Skin epidermis (tissue), 12 donors: ENCODE measurements around the gene CNOT2.
A peak's percentile ranks its signal among the peaks of the same experiment; 100 is the strongest.
"Not testable (repeated sequence)": the region's sequence is repeated elsewhere in the genome, so short reads cannot be mapped to it uniquely, and the experiment has no call there.

ENCODE experiments used
- H3K27ac ChIP-seq, 21 experiments: fragments of 200-600 bp; sonication (generic) in 11 of 21; one replicate each; pipeline ENCODE4 v1.5.0; 2020; ENCODE audit warnings: mild to moderate bottlenecking in 3 of 21, inconsistent platforms in 2 of 21, moderate library complexity in 2 of 21
- H3K4me3 ChIP-seq, 7 experiments: fragments of 200-600 bp; sonication (generic) in 2 of 7; one replicate each; pipeline ENCODE4 v1.5.0; 2020; ENCODE audit warnings: inconsistent platforms in 2 of 7, mild to moderate bottlenecking in 2 of 7, moderate library complexity in 1 of 7

CNOT2 gene

GRCh38 chr12:70288817-70289216 is 45.6 kb downstream of the CNOT2 start:
- H3K27ac ChIP-seq = no peak overlapping the region
- H3K4me3 ChIP-seq = no peak overlapping the region

DNA sequence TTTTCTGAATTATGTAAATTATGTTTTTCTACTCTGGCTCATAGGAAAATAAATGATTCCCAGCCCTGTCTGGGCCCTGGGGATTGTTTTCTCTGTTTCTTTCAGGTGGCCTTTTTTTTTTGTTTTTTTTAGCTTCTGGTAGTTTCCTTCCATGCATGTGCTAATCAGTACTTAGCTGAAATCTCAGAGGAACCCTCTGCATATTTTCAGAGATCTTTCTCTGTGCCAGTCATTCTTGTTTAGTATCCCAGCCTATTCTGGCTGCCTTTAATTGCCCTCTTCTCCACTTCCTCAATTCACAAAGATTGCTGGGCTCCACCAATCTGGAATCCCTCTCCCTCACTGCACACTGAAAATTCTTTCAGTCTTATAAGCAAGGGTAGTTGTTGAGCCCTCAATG is 46.9 kb downstream of the CNOT2 start:
- Histone ChIP-seq H3K4me3 (no peak overlapping the region), H3K27ac (no peak overlapping the region)

DNA sequence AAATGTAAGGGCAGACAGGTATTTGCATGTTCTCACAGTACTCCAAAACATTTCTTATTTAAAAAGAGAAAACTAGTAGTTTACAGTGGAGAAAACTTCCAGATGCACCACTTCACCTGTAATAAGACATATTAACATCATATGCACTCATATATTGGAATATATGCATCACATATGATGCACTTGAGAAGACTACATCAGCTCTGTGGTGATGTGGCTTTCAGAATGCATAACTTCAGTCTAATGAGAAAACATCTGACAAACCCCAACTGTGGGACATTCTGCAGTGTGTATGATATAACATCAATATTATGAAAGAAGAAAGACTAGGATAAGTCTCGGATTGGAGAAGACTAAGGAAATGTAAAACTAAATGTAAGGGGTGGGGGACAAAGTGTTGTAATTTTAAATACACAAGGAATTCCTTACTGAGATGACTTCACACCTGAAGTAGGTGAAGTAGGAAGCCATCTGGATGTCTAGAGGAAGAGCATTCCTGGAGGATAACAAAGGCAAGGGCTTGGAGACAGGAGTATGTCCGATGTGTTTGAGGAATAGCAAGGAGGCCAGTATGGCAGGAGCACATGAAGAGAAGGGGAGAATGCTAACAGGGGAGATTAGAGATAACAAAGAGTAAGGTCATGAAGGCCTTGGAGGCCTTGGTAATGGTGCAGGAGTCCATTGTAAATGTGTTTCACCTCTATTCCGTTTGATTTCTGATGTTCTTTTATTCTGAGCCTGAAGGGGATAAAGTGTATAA is 49.0 kb downstream of the CNOT2 start:
- no peak overlapping the region for H3K27ac ChIP-seq
- H3K4me3 ChIP-seq = no peak overlapping the region

GRCh38 chr12:70304684-70305555 is 61.7 kb downstream of the CNOT2 start:
- not testable (repeated sequence) for H3K4me3 ChIP-seq, H3K27ac ChIP-seq

DNA sequence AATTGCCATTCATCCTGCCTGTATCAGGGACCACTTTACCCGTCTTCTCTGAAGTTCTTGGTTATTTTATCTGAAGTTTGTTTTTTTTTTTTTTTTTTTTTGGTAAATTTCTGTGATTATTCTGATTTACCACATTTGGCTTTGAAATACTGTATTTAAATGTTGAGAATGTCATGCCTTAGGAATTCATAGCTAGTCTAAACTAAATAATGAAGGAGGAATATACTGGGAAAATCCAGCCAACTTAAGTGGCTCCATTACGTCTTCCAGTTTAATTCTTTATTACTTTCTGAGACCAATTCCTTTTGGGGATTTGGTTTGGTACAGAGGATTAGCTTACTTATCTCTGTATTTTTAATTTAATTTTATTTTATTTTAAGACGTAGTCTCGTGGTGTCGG is 62.6 kb downstream of the CNOT2 start:
- no peak overlapping the region for H3K4me3 ChIP-seq
- H3K27ac ChIP-seq = no peak overlapping the region

DNA sequence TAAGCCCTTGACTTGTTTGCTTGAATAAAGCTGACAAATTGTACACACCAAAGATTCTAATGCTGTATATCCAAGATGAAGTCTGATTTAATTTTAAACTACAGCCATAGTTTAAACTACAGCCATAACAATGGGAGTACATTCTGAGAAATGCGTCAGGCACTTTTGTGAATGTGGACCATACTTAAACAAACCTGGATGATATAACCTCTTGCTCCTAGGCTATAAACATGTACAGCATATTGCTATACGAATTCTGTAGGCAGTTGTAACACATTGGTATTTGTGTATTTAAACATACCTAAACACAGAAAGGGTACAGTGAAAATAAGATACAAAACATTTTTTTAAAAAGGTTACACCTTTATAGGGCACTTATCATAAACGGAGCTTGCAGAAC is 63.4 kb downstream of the CNOT2 start:
- Histone ChIP-seq H3K4me3 (no peak overlapping the region), H3K27ac (no peak overlapping the region)

GRCh38 chr12:70307868-70308267 is 64.6 kb downstream of the CNOT2 start:
- Histone ChIP-seq H3K4me3 (no peak overlapping the region), H3K27ac (no peak overlapping the region)

- H3K27ac ChIP-seq = no peak overlapping the region
- H3K4me3 ChIP-seq = no peak overlapping the region
These were observed 66.1 kb downstream of the CNOT2 start for GRCh38 chr12:70309348-70309747.

DNA sequence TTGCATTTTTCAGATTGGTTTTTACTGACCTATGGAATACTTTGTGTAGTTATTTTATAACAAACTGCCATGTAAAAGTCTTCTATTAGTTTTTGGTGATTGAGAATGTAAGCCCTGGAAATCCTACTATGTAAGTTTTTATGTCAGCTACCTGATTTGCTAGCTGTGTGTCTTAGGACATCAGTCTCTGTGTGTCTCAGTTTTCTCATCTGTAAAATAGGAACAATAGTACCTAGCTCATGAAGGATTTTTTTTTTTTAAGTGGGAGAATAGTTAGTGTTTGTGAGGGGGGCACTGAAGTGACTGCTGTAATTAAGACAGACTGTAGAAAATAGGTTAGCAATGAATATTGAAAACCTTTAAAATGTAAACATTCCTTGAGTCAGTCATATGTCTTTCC is 70.9 kb downstream of the CNOT2 start:
- H3K27ac ChIP-seq = no peak overlapping the region
- no peak overlapping the region for H3K4me3 ChIP-seq

- H3K4me3 ChIP-seq = no peak overlapping the region
- peak overlapping the region in 1 of 21 experiments; percentile 0 for H3K27ac ChIP-seq
These were observed 74.5 kb downstream of the CNOT2 start for GRCh38 chr12:70317781-70318180.

GRCh38 chr12:70319605-70320004 is 76.4 kb downstream of the CNOT2 start:
- Histone ChIP-seq H3K27ac (peak overlapping the region in 1 of 21 experiments; percentile 42), H3K4me3 (no peak overlapping the region)

- Histone ChIP-seq H3K27ac (no peak overlapping the region), H3K4me3 (no peak overlapping the region)
These were observed 78.0 kb downstream of the CNOT2 start for GRCh38 chr12:70321191-70321590.

- no peak overlapping the region for H3K27ac ChIP-seq
- H3K4me3 ChIP-seq = no peak overlapping the region
These were observed 84.3 kb downstream of the CNOT2 start for GRCh38 chr12:70327541-70327940.

DNA sequence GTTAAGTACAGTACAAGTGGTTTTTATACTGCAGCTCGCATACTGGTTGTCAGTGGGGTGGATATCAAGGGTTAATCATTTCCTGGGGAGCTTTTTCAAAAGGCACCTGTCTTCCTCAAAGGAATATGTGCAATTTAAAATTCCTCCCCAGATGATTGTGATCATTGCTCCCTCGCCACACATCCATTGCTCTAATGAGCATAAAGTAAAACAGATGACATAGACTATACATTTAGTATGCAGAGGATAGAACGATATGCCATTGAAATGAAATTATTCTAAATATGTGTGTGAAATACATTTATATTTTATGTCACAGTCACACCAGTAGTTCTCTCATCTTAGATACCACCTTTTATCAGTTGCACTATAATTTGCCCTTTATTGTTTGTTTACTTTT is 86.5 kb downstream of the CNOT2 start:
- Histone ChIP-seq H3K4me3 (no peak overlapping the region), H3K27ac (no peak overlapping the region)

- Histone ChIP-seq H3K27ac (no peak overlapping the region), H3K4me3 (no peak overlapping the region)
These were observed 86.9 kb downstream of the CNOT2 start for GRCh38 chr12:70330158-70330557.

- no peak overlapping the region for H3K4me3 ChIP-seq
- no peak overlapping the region for H3K27ac ChIP-seq
These were observed 89.0 kb downstream of the CNOT2 start for GRCh38 chr12:70332236-70332635.

DNA sequence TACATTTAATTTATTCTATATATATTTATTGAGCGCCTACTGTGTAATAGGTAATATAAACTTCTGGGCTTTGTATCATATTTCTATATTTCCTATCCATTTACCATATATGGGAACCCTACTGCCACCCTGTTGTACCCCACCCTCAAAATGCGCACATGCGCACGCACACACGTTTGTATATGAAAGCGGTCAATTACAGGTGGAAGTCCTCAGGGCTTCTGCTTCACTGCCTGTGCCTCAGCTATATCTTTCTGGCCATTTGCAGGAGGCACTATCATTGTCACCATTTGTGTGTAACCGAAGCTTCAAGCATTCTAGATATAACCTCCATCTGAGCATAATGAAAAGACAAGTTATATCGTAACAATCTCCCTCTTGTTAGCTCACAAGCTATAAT is 91.5 kb downstream of the CNOT2 start:
- Histone ChIP-seq H3K27ac (no peak overlapping the region), H3K4me3 (no peak overlapping the region)

- Histone ChIP-seq H3K27ac (no peak overlapping the region), H3K4me3 (no peak overlapping the region)
These were observed 95.3 kb downstream of the CNOT2 start for GRCh38 chr12:70338531-70338930.

- H3K4me3 ChIP-seq = no peak overlapping the region
- H3K27ac ChIP-seq = no peak overlapping the region
These were observed 107.8 kb downstream of the CNOT2 start for GRCh38 chr12:70351076-70351475.

DNA sequence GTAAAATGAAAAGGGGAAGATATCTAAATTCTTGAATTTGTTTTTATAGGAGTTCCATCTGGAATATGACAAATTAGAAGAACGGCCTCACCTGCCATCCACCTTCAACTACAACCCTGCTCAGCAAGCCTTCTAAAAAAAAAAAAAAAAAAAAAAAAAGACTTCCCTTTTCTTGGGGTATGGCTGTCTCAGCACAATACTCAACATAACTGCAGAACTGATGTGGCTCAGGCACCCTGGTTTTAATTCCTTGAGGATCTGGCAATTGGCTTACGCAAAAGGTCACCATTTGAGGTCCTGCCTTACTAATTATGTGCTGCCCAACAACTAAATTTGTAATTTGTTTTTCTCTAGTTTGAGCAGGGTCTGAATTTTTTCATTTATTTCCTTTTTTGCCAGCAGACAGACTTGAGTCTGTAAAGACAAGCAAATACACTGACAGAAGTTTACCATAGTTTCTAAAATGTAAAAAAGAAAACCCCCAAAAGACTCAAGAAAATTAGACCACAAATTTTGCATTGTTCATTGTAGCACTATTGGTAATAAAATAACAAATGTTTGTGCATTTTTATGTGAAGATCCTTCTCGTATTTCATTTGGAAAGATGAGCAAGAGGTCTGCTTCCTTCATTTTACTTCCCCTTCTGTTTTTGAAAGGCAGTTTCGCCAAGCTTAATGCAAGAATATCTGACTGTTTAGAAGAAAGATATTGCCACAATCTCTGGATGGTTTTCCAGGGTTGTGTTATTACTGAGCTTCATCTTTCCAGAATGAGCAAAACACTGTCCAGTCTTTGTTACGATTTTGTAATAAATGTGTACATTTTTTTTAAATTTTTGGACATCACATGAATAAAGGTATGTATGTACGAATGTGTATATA is 110.8 kb downstream of the CNOT2 start:
- Histone ChIP-seq H3K4me3 (no peak overlapping the region), H3K27ac (peak overlapping the region in 1 of 21 experiments; percentile 26)
